Left ventricle myocardium inferior (tissue), 1 donor: ENCODE data around the gene CRISP1. TPM values are rescaled to one million over a fixed set of nuclear protein-coding genes. Genes with fewer than 3 reads are reported as not detected.

Source experiments
- DNase-seq: peaks from one replicate; pipeline ENCODE4 v3.0.0-alpha.2; 2020
- H3K27ac ChIP-seq: fragments of 200-600 bp; replicated peaks from 2 replicates; pipeline ENCODE4 v1.8.0; 2021
- H3K27me3 ChIP-seq: fragments of 200-600 bp; 2 replicates; pipeline ENCODE4 v1.8.0; 2021; ENCODE audit warnings: low read depth
- H3K36me3 ChIP-seq: fragments of 200-600 bp; 2 replicates; pipeline ENCODE4 v1.8.0; 2021
- H3K4me1 ChIP-seq: fragments of 200-600 bp; 2 replicates; pipeline ENCODE4 v1.8.0; 2021
- H3K4me3 ChIP-seq: fragments of 200-600 bp; 2 replicates; pipeline ENCODE4 v1.8.0; 2021; ENCODE audit warnings: mild to moderate bottlenecking, moderate library complexity
- H3K9me3 ChIP-seq: fragments of 200-600 bp; replicated peaks from 2 replicates; pipeline ENCODE4 v1.8.0; 2021
- CTCF ChIP-seq: fragments of 200-600 bp; IDR thresholded peaks from 2 replicates; pipeline ENCODE4 v1.8.0; 2021; ENCODE audit warnings: antibody characterized with exemption, mild to moderate bottlenecking, borderline replicate concordance
- intact Hi-C: fragments of 100-400 bp; cut with micrococcal nuclease; formaldehyde crosslinking; loops from one replicate; pipeline ENCODE4 v1.11.0; 2022
- long read RNA-seq: library from polyadenylated mRNA; unstranded; transcript quantifications from one replicate; pipeline ENCODE4 v2.0.0, GENCODE V29; 2021
- total RNA-seq: library from RNA; stranded (reverse); fragmentation: NEBNext Ultra II Directional; extraction: Animal tissue kit (Norgen Biotek cat#: 25700); gene quantifications from one replicate; pipeline ENCODE4 v1.2.1, GENCODE V29; 2021
- donor health status: DM: no; HTN: yes; CAD: no; lungs with severe emphysema.

Gene CRISP1
- not detected for total RNA-seq
- long read RNA-seq, result 0 reads

GRCh38 chr6:49866485-49866943 lies at the start of gene CRISP1:
Gene CRISP1 (minus strand): TSS chr6:49866535. CDS start chr6:49857400, 9,135 bp downstream.
- TF ChIP-seq CTCF, result no peak
- intact Hi-C loops, result no loop called here
- H3K4me1 ChIP-seq, result no peaks in the 10 kb centered on the region
- H3K27ac ChIP-seq, result no peak within 1 kb of the TSS
- no peaks in the 10 kb centered on the region for H3K36me3 ChIP-seq
- DNase-seq, result no peak
- H3K27me3 ChIP-seq, result no peaks in the 10 kb centered on the region
- H3K9me3 ChIP-seq, result peaks cover 22% of the 10 kb centered on the region
- H3K4me3 ChIP-seq, result no peak within 1 kb of the TSS

GRCh38 chr6:49915035-49915434 lies 48.7 kb upstream of the CRISP1 start:
- Histone ChIP-seq H3K4me1 (peaks cover 10% of the 10 kb centered on the region), H3K27ac (no peak overlapping the region), H3K27me3 (no peaks in the 10 kb centered on the region), H3K4me3 (no peak overlapping the region), H3K36me3 (no peaks in the 10 kb centered on the region), H3K9me3 (no peaks in the 10 kb centered on the region)
- TF ChIP-seq CTCF, result no peak
- no peak for DNase-seq
- intact Hi-C loops, result no loop called here

GRCh38 chr6:49913636-49914375 lies 47.5 kb upstream of the CRISP1 start:
- intact Hi-C loops, result no loop called here
- no peaks in the 10 kb centered on the region for H3K36me3 ChIP-seq
- TF ChIP-seq CTCF, result no peak
- no peak for DNase-seq
- H3K4me1 ChIP-seq, result peaks cover 10% of the 10 kb centered on the region
- no peak overlapping the region for H3K27ac ChIP-seq
- no peak overlapping the region for H3K4me3 ChIP-seq
- no peaks in the 10 kb centered on the region for H3K27me3 ChIP-seq
- no peaks in the 10 kb centered on the region for H3K9me3 ChIP-seq

- no peaks in the 10 kb centered on the region for H3K36me3 ChIP-seq
- intact Hi-C loops, result no loop called here
- no peaks in the 10 kb centered on the region for H3K9me3 ChIP-seq
- DNase-seq, result no peak
- H3K4me3 ChIP-seq, result no peak overlapping the region
- H3K27ac ChIP-seq, result no peak overlapping the region
- H3K27me3 ChIP-seq, result no peaks in the 10 kb centered on the region
- TF ChIP-seq CTCF, result no peak
- H3K4me1 ChIP-seq, result peaks cover 10% of the 10 kb centered on the region
Measured at GRCh38 chr6:49912196-49912595, 45.9 kb upstream of the CRISP1 start.

- no peak for TF ChIP-seq CTCF
- intact Hi-C loops, result no loop called here
- no peak for DNase-seq
- H3K27ac ChIP-seq, result no peak overlapping the region
- H3K9me3 ChIP-seq, result no peaks in the 10 kb centered on the region
- no peaks in the 10 kb centered on the region for H3K36me3 ChIP-seq
- no peaks in the 10 kb centered on the region for H3K27me3 ChIP-seq
- H3K4me3 ChIP-seq, result no peak overlapping the region
- peaks cover 10% of the 10 kb centered on the region for H3K4me1 ChIP-seq
Measured at GRCh38 chr6:49911252-49911651, 44.9 kb upstream of the CRISP1 start.
